KG1 (cell line): ENCODE results near the gene UPK3B.
"Not testable (repeated sequence)": the region's sequence is repeated elsewhere in the genome, so short reads cannot be mapped to it uniquely, and the experiment has no call there.

Experiments used
- DNase-seq: peaks from one replicate; lab custom pipeline; 2025; lab: John Stamatoyannopoulos, UW

UPK3B gene

GRCh38 chr7:76509931-76510877 is at the start of gene UPK3B:
Gene UPK3B, plus strand, starts transcription at chr7:76510552. Its CDS starts 101 bp downstream, at chr7:76510653.
- no peak for DNase-seq

GRCh38 chr7:76460767-76461166 is 49.6 kb upstream of the UPK3B start:
- not testable (repeated sequence) for DNase-seq

- DNase-seq, result not testable (repeated sequence)
Measured at GRCh38 chr7:76461464-76462101, 48.8 kb upstream of the UPK3B start, which contains the start of gene DTX2. Gene DTX2, plus strand, starts transcription at chr7:76461709. Its CDS starts 18,801 bp downstream, at chr7:76480510.

- not testable (repeated sequence) for DNase-seq
Measured at GRCh38 chr7:76462271-76462882, 48.0 kb upstream of the UPK3B start.

GRCh38 chr7:76464959-76465358 is 45.4 kb upstream of the UPK3B start:
- DNase-seq, result not testable (repeated sequence)

- not testable (repeated sequence) for DNase-seq
Measured at GRCh38 chr7:76465950-76466349, 44.4 kb upstream of the UPK3B start.

- not testable (repeated sequence) for DNase-seq
Measured at GRCh38 chr7:76467743-76468404, 42.5 kb upstream of the UPK3B start.

GRCh38 chr7:76471556-76472221 is 38.7 kb upstream of the UPK3B start:
- not testable (repeated sequence) for DNase-seq

- DNase-seq, result not testable (repeated sequence)
Measured at GRCh38 chr7:76473097-76473496, 37.3 kb upstream of the UPK3B start.

- DNase-seq, result not testable (repeated sequence)
Measured at GRCh38 chr7:76476280-76476679, 34.1 kb upstream of the UPK3B start.

- not testable (repeated sequence) for DNase-seq
Measured at GRCh38 chr7:76476742-76477474, 33.4 kb upstream of the UPK3B start.

- not testable (repeated sequence) for DNase-seq
Measured at GRCh38 chr7:76479628-76480027, 30.7 kb upstream of the UPK3B start.

GRCh38 chr7:76480403-76481253 is 29.7 kb upstream of the UPK3B start:
- DNase-seq, result not testable (repeated sequence)

- not testable (repeated sequence) for DNase-seq
Measured at GRCh38 chr7:76482660-76483059, 27.7 kb upstream of the UPK3B start.

GRCh38 chr7:76483081-76483480 is 27.3 kb upstream of the UPK3B start:
- DNase-seq, result not testable (repeated sequence)

- DNase-seq, result not testable (repeated sequence)
Measured at GRCh38 chr7:76484456-76484855, 25.9 kb upstream of the UPK3B start.

GRCh38 chr7:76485822-76486610 is 24.3 kb upstream of the UPK3B start:
- DNase-seq, result not testable (repeated sequence)

- DNase-seq, result not testable (repeated sequence)
Measured at GRCh38 chr7:76486618-76487017, 23.7 kb upstream of the UPK3B start.

- DNase-seq, result not testable (repeated sequence)
Measured at GRCh38 chr7:76487969-76488368, 22.4 kb upstream of the UPK3B start.
